ENCODE results near the gene RALGPS1. TPM values are rescaled to one million over a fixed set of nuclear protein-coding genes. Genes with fewer than 3 reads are reported as not detected.

Gene RALGPS1
- total RNA-seq, 5 donors from 2014 or later (not counting 1 experiment from before 2014, with no cell fraction given) = 7.3 to 13.9 (median 9.4) TPM

DNA sequence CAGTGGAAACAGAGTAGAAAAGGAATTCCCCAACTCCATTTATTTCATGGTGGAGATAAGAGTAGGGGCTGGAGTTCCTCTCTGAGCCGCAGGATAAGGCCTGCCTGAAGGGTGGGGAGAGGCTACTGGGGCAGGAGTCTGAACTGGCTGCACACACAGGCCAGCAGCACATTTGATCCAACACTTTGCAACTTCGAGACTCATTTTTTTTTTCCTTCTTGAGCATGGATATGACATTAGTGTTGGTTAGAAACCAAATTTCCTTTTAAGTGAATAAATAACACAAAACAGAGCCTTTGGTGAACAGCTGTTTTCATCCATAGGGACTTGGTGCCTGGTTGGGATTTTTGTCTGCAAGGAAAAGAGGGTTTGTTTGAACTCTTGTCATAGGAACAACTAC, 76.6 kb downstream of the RALGPS1 start:
- H3K4me3 ChIP-seq (ENCODE audit: control insufficient read depth in 1 of 2, extremely low read depth in 1 of 2, low read length in 1 of 2) = no peak overlapping the region
- Mint-ChIP-seq H3K27ac (no peak overlapping the region), H3K36me3 (peaks cover 31% of the 10 kb centered on the region), H3K27me3 (peaks cover 56 to 63% of the 10 kb centered on the region in 2 donors), H3K9me3 (peaks cover 0 to 8% (median 6%) of the 10 kb centered on the region in 3 donors), H3K4me1 (peaks cover 35 to 42% (median 41%) of the 10 kb centered on the region in 3 donors), H3K4me3 (no peak overlapping the region)
- H3K9me3 ChIP-seq = peaks cover 4% of the 10 kb centered on the region
- WGBS (ENCODE audit: insufficient coverage) = no CpG with 5 or more reads among the region's 2 CpGs
- no peak for DNase-seq
- no peak overlapping the region for H3K27ac ChIP-seq (ENCODE audit: low read length)
- ATAC-seq (replicated peaks in 1 of 4) = no peak
- POLR2A ChIA-PET = no interaction called here
- H3K36me3 ChIP-seq (ENCODE audit: control insufficient read depth in 2 of 2, extremely low read depth in 1 of 2, insufficient read depth in 1 of 2, low read length in 1 of 2) = no peaks in the 10 kb centered on the region
- CTCF ChIA-PET = no interaction called here
- peaks cover 20 to 35% of the 10 kb centered on the region in 2 experiments for H3K4me1 ChIP-seq (ENCODE audit: control insufficient read depth in 1 of 2, extremely low read depth in 1 of 2, insufficient read depth in 2 of 2, low read length in 2 of 2)
- H3K27me3 ChIP-seq (replicated peaks in 1 of 2; ENCODE audit: control insufficient read depth in 2 of 2, extremely low read depth in 1 of 2, insufficient read depth in 2 of 2, low read length in 1 of 2) = peaks cover 5 to 38% of the 10 kb centered on the region in 2 experiments

DNA sequence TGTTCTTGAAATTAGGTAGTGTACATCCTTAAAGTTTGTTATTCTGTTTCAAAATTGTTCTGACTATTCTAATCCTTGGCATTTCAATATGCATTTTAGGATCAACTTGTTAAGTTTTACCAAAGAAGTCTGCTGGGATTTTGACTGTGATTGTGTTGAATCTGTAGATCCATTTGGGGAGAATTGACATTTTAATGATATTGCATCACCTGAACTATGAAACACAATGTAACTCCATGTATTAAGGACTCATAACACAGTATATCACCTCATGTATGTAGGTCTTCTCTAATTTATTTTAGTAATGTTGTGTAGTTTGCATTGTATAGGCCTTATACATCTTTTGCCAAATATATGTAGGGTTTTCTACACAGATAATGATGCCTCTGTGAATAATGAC, 77.8 kb downstream of the RALGPS1 start:
- Histone ChIP-seq H3K36me3 (ENCODE audit: control insufficient read depth in 2 of 2, extremely low read depth in 1 of 2, insufficient read depth in 1 of 2, low read length in 1 of 2) (no peaks in the 10 kb centered on the region), H3K4me1 (ENCODE audit: control insufficient read depth in 1 of 2, extremely low read depth in 1 of 2, insufficient read depth in 2 of 2, low read length in 2 of 2) (peaks cover 8 to 22% of the 10 kb centered on the region in 2 experiments), H3K9me3 (peaks cover 4% of the 10 kb centered on the region), H3K27me3 (replicated peaks in 1 of 2; ENCODE audit: control insufficient read depth in 2 of 2, extremely low read depth in 1 of 2, insufficient read depth in 2 of 2, low read length in 1 of 2) (peaks cover 5 to 38% of the 10 kb centered on the region in 2 experiments), H3K27ac (ENCODE audit: low read length) (no peak overlapping the region), H3K4me3 (ENCODE audit: control insufficient read depth in 1 of 2, extremely low read depth in 1 of 2, low read length in 1 of 2) (no peak overlapping the region)
- H3K4me3 Mint-ChIP-seq = no peak overlapping the region
- no peak for DNase-seq
- peaks cover 0 to 13% (median 6%) of the 10 kb centered on the region in 3 donors for H3K9me3 Mint-ChIP-seq
- H3K27ac Mint-ChIP-seq = no peak overlapping the region
- POLR2A ChIA-PET = no interaction called here
- peaks cover 31% of the 10 kb centered on the region for H3K36me3 Mint-ChIP-seq
- no peak for ATAC-seq (replicated peaks in 1 of 4)
- peaks cover 59 to 62% of the 10 kb centered on the region in 2 donors for H3K27me3 Mint-ChIP-seq
- CTCF ChIA-PET = no interaction called here
- peaks cover 23 to 29% (median 28%) of the 10 kb centered on the region in 3 donors for H3K4me1 Mint-ChIP-seq

DNA sequence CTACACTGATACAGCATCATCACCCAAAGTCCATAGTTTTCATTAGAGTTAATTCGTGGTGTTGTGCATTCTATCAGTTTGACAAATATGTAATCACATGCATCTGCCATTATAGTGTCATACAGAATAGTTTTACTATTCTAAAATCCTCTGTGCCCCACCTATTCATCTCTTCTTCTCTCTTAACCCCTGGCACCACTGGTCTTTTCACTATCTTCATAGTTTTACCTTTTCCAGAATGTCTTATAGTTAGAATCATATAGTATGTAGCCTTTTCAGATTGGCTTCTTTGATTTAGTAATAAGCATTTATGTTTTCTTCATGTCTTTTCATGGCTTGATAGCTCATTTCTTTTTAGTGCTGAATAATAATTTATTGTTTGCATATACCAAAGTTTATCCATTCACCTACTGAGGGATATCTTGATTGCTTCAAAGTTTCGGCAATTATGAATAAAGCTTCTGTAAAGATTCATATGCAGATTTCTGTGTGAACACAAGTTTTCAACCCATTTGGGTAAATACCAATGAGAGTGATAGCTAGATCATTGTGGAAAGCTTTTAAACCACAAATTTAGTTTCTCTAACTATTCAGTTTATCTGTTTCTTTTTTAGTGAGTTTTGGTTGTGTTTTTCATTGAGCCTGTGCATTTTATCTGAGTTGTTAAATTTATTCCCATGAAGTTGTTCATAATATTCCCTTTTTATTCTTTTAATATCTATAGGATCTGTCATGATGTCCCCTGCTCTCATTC, 84.9 kb downstream of the RALGPS1 start:
- no peak overlapping the region for H3K4me3 ChIP-seq (ENCODE audit: control insufficient read depth in 1 of 2, extremely low read depth in 1 of 2, low read length in 1 of 2)
- H3K27ac Mint-ChIP-seq = no peak overlapping the region
- no peaks in the 10 kb centered on the region for H3K36me3 ChIP-seq (ENCODE audit: control insufficient read depth in 2 of 2, extremely low read depth in 1 of 2, insufficient read depth in 1 of 2, low read length in 1 of 2)
- H3K9me3 Mint-ChIP-seq = peaks cover 0 to 7% (median 0%) of the 10 kb centered on the region in 3 donors
- CTCF ChIA-PET = interaction anchor here in 1 of 2 donors (1.2 kb wide), 1 partner anchor 13 kb away, joined by 6 read pairs; no protein-coding TSS in a partner anchor
- H3K36me3 Mint-ChIP-seq = no peaks in the 10 kb centered on the region
- DNase-seq (no peak), ATAC-seq (replicated peaks in 1 of 4) (no peak)
- no peaks in the 10 kb centered on the region for H3K27me3 ChIP-seq (replicated peaks in 1 of 2; ENCODE audit: control insufficient read depth in 2 of 2, extremely low read depth in 1 of 2, insufficient read depth in 2 of 2, low read length in 1 of 2)
- H3K27ac ChIP-seq (ENCODE audit: low read length) = no peak overlapping the region
- H3K27me3 Mint-ChIP-seq = peaks cover 2 to 17% of the 10 kb centered on the region in 2 donors
- peaks cover 4 to 9% (median 6%) of the 10 kb centered on the region in 3 donors for H3K4me1 Mint-ChIP-seq
- POLR2A ChIA-PET = interaction anchor here in 1 of 2 donors (0.6 kb wide), 1 partner anchor 196 kb away, joined by 3 read pairs; no protein-coding TSS in a partner anchor
- WGBS (ENCODE audit: insufficient coverage) = no CpG with 5 or more reads among the region's 2 CpGs
- H3K4me1 ChIP-seq (ENCODE audit: control insufficient read depth in 1 of 2, extremely low read depth in 1 of 2, insufficient read depth in 2 of 2, low read length in 2 of 2) = no peaks in the 10 kb centered on the region
- H3K9me3 ChIP-seq = no peaks in the 10 kb centered on the region
- H3K4me3 Mint-ChIP-seq = no peak overlapping the region

DNA sequence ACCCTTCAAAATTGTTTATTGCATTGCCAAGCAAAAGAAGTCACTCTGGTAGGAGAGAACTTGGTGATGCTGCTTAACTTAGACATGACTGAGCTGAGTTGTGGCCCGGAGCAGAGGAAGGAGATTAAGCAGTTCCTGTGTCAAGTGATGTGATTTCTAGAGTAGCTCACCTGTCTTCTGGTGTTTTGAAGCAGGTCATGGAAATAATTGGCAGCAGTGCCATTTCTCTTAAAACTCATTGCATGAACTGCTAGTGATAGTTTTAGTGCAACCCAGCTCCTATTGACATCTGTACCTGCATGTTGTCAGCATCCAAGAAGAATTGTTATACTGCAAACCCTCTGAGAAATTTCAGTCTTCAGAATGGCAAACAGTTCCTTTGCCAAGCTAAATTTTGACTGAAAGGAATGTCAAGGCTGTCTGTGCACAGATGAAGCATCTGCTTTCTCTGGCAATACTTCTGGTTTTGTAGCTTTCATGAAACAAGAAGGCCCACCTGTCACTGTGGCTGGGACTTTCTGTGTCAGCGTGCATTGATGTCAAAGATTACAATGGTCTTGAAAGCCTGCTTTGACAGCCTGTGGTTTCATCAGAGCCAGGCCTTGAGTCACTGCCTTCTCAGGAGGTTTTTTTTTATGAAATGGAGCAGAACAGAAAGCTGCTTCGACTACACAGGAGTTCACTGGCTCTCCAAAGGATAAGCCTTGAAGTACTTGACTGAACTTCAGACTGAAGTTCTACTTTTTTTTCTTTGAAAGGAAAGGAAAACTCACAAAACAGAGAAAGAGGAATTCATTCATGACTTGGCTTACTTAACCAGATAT, 90.6 kb downstream of the RALGPS1 start:
- DNase-seq = peak in 34 of 35 experiments; percentile 38 to 85 (median 70)
- WGBS (ENCODE audit: insufficient coverage) = 20% methylated on average over 3 of the region's 3 CpGs
- CTCF ChIA-PET = interaction anchor here (0.6 to 2.3 kb wide), 7 partner anchors 19 to 1863 kb away, joined by 3 to 18 read pairs (median 4); no protein-coding TSS in a partner anchor
- H3K27me3 Mint-ChIP-seq = peaks cover 1 to 19% of the 10 kb centered on the region in 2 donors
- H3K4me1 ChIP-seq (ENCODE audit: control insufficient read depth in 1 of 2, extremely low read depth in 1 of 2, insufficient read depth in 2 of 2, low read length in 2 of 2) = peaks cover 15% of the 10 kb centered on the region in 2 experiments
- H3K27ac Mint-ChIP-seq = peak overlapping the region; percentile 41 to 58
- no peaks in the 10 kb centered on the region for H3K36me3 ChIP-seq (ENCODE audit: control insufficient read depth in 2 of 2, extremely low read depth in 1 of 2, insufficient read depth in 1 of 2, low read length in 1 of 2)
- H3K9me3 ChIP-seq = no peaks in the 10 kb centered on the region
- H3K27ac ChIP-seq (ENCODE audit: low read length) = peak overlapping the region; percentile 40
- peak overlapping the region in 1 of 3 donors; percentile 26 for H3K4me3 Mint-ChIP-seq
- H3K4me1 Mint-ChIP-seq = peaks cover 24 to 28% (median 25%) of the 10 kb centered on the region in 3 donors
- POLR2A ChIA-PET = interaction anchor here in 1 of 2 donors (0.7 to 1.5 kb wide), 2 partner anchors 19 to 23 kb away, joined by 3 to 8 read pairs; no protein-coding TSS in a partner anchor
- H3K9me3 Mint-ChIP-seq = no peaks in the 10 kb centered on the region
- no peaks in the 10 kb centered on the region for H3K27me3 ChIP-seq (replicated peaks in 1 of 2; ENCODE audit: control insufficient read depth in 2 of 2, extremely low read depth in 1 of 2, insufficient read depth in 2 of 2, low read length in 1 of 2)
- peak; percentile 98 to 99 (median 99) for ATAC-seq (replicated peaks in 1 of 4)
- no peaks in the 10 kb centered on the region for H3K36me3 Mint-ChIP-seq
- H3K4me3 ChIP-seq (ENCODE audit: control insufficient read depth in 1 of 2, extremely low read depth in 1 of 2, low read length in 1 of 2) = no peak overlapping the region

DNA sequence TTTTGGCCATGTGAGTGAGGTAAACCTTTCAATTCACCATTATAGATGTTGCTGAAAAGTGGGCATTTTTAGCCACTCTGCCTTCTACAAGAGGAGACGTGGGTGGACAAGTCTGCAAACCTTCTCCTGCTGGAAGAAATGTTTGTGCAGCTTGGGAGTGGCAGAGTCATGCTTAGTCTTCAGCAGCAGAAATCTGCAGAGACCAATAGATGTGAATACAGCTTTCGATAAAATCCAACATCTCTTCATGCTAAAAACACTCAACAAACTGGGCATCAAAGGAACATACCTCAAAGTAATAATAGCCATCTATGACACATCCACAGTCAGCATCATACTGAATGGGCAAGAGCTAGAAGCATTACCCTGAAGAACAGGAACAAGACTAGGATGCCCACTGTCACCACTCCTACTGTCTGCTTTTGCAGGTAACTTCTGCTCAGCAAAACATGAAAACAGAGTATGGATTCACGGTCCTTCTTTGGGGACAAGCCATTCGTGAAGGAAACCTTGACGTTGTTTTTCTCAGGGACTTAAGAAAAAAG, 91.3 kb downstream of the RALGPS1 start:
- peaks cover 4 to 21% of the 10 kb centered on the region in 2 donors for H3K27me3 Mint-ChIP-seq
- Histone ChIP-seq H3K27ac (ENCODE audit: low read length) (peak overlapping the region; percentile 40), H3K9me3 (no peaks in the 10 kb centered on the region), H3K4me3 (ENCODE audit: control insufficient read depth in 1 of 2, extremely low read depth in 1 of 2, low read length in 1 of 2) (no peak overlapping the region), H3K36me3 (ENCODE audit: control insufficient read depth in 2 of 2, extremely low read depth in 1 of 2, insufficient read depth in 1 of 2, low read length in 1 of 2) (no peaks in the 10 kb centered on the region), H3K4me1 (ENCODE audit: control insufficient read depth in 1 of 2, extremely low read depth in 1 of 2, insufficient read depth in 2 of 2, low read length in 2 of 2) (peaks cover 15% of the 10 kb centered on the region in 2 experiments), H3K27me3 (replicated peaks in 1 of 2; ENCODE audit: control insufficient read depth in 2 of 2, extremely low read depth in 1 of 2, insufficient read depth in 2 of 2, low read length in 1 of 2) (peaks cover 0 to under 1% of the 10 kb centered on the region in 2 experiments)
- DNase-seq (no peak), ATAC-seq (replicated peaks in 1 of 4) (no peak)
- H3K36me3 Mint-ChIP-seq = no peaks in the 10 kb centered on the region
- H3K27ac Mint-ChIP-seq = peak overlapping the region; percentile 17 to 58
- ChIA-PET POLR2A (interaction anchor here in 1 of 2 donors (1.5 kb wide), 1 partner anchor 20 kb away, joined by 8 read pairs; no protein-coding TSS in a partner anchor), CTCF (interaction anchor here in 1 of 2 donors (0.9 to 2.3 kb wide), 3 partner anchors 20 to 219 kb away, joined by 6 to 18 read pairs (median 8); no protein-coding TSS in a partner anchor)
- H3K9me3 Mint-ChIP-seq = no peaks in the 10 kb centered on the region
- H3K4me3 Mint-ChIP-seq = peak overlapping the region in 1 of 3 donors; percentile 13
- peaks cover 24 to 28% (median 24%) of the 10 kb centered on the region in 3 donors for H3K4me1 Mint-ChIP-seq
- WGBS (ENCODE audit: insufficient coverage) = 97% methylated on average over 4 of the region's 5 CpGs

DNA sequence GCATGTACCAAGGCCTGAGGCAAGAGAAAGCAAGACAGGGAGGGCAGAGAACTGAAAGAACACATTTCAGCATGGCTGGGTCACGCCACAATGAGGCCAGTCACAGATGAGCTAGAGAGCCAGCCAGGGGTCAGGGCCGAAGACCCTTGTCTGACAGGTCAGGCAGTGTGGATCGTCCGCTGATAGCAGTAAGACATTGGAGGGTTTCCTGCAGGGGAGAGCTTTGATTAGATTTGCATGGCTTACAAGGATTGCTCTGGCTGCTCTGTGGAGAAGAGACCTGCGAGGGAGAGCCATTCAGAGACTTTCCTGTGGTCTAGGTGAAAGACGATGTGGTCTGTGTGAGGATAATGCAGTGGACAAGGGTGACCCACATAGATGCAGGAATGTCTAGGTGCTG, 93.1 kb downstream of the RALGPS1 start:
- H3K36me3 ChIP-seq (ENCODE audit: control insufficient read depth in 2 of 2, extremely low read depth in 1 of 2, insufficient read depth in 1 of 2, low read length in 1 of 2) = no peaks in the 10 kb centered on the region
- H3K27ac Mint-ChIP-seq = no peak overlapping the region
- POLR2A ChIA-PET = no interaction called here
- H3K4me3 Mint-ChIP-seq = no peak overlapping the region
- H3K36me3 Mint-ChIP-seq = no peaks in the 10 kb centered on the region
- CTCF ChIA-PET = interaction anchor here in 1 of 2 donors (0.6 kb wide), 1 partner anchor 28 kb away, joined by 3 read pairs; no protein-coding TSS in a partner anchor
- peaks cover 15% of the 10 kb centered on the region in 2 experiments for H3K4me1 ChIP-seq (ENCODE audit: control insufficient read depth in 1 of 2, extremely low read depth in 1 of 2, insufficient read depth in 2 of 2, low read length in 2 of 2)
- no peaks in the 10 kb centered on the region for H3K9me3 ChIP-seq
- peaks cover 6 to 29% of the 10 kb centered on the region in 2 donors for H3K27me3 Mint-ChIP-seq
- H3K9me3 Mint-ChIP-seq = no peaks in the 10 kb centered on the region
- no peak overlapping the region for H3K4me3 ChIP-seq (ENCODE audit: control insufficient read depth in 1 of 2, extremely low read depth in 1 of 2, low read length in 1 of 2)
- ATAC-seq (replicated peaks in 1 of 4) = no peak
- peaks cover 0 to 3% of the 10 kb centered on the region in 2 experiments for H3K27me3 ChIP-seq (replicated peaks in 1 of 2; ENCODE audit: control insufficient read depth in 2 of 2, extremely low read depth in 1 of 2, insufficient read depth in 2 of 2, low read length in 1 of 2)
- WGBS (ENCODE audit: insufficient coverage) = 93% methylated on average over 6 of the region's 6 CpGs
- H3K4me1 Mint-ChIP-seq = peaks cover 24 to 28% (median 24%) of the 10 kb centered on the region in 3 donors
- H3K27ac ChIP-seq (ENCODE audit: low read length) = no peak overlapping the region
- DNase-seq = no peak
